MCF 10A (cell line): Measurements from ENCODE around the gene SNAP91. TPM values are rescaled to one million over a fixed set of nuclear protein-coding genes. Genes with fewer than 3 reads are reported as not detected.
A peak's percentile ranks its signal among the peaks of the same experiment; 100 is the strongest.

Experiments used
- BruUV-seq: library from RNA; stranded (reverse); fragments of 400-500 nt; replicated peaks from 2 replicates; lab custom pipeline; 2021; lab: Mats Ljungman, UMichigan
- CTCF ChIA-PET: fragments of 300-600 bp; sonication (Branson Sonifier 250); formaldehyde crosslinking; extraction: SDS; loops from one replicate; lab custom pipeline; 2021; ENCODE audit warnings: antibody characterized with exemption, inconsistent platforms; lab: Yijun Ruan, JAX
- POLR2A ChIA-PET: fragments of 300-600, 350-650 bp; sonication (Branson Sonifier 250); formaldehyde crosslinking; extraction: SDS; loops from one replicate; lab custom pipeline; 2020; ENCODE audit warnings: antibody characterized with exemption, inconsistent platforms; lab: Yijun Ruan, JAX
- DNase-seq: peaks from one replicate; pipeline ENCODE4 v3.0.0-alpha.2; 2018; ENCODE audit not compliant: unreplicated experiment
- H3K27ac Mint-ChIP-seq: one replicate; pipeline ENCODE4 v1.8.0; 2022; ENCODE audit warnings: mild to moderate bottlenecking, low read depth, mixed read lengths; ENCODE audit not compliant: unreplicated experiment
- H3K27me3 Mint-ChIP-seq: one replicate; pipeline ENCODE4 v1.8.0; 2022; ENCODE audit warnings: mixed read lengths; ENCODE audit not compliant: insufficient read depth, unreplicated experiment
- H3K36me3 Mint-ChIP-seq: one replicate; pipeline ENCODE4 v1.8.0; 2022; ENCODE audit warnings: mild to moderate bottlenecking, moderate library complexity, mixed read lengths; ENCODE audit not compliant: insufficient read depth, unreplicated experiment
- H3K4me1 Mint-ChIP-seq: one replicate; pipeline ENCODE4 v1.8.0; 2022; ENCODE audit warnings: mixed read lengths; ENCODE audit not compliant: insufficient read depth, unreplicated experiment
- H3K4me3 Mint-ChIP-seq: one replicate; pipeline ENCODE4 v1.8.0; 2022; ENCODE audit warnings: mild to moderate bottlenecking, moderate library complexity, mixed read lengths; ENCODE audit not compliant: unreplicated experiment
- H3K9me3 Mint-ChIP-seq: one replicate; pipeline ENCODE4 v1.8.0; 2022; ENCODE audit warnings: mixed read lengths; ENCODE audit not compliant: unreplicated experiment
- CTCF ChIP-seq: fragments of 200-600 bp; IDR thresholded peaks from one replicate; pipeline ENCODE4 v1.8.0; 2022; ENCODE audit warnings: antibody characterized with exemption, mild to moderate bottlenecking; ENCODE audit not compliant: unreplicated experiment
- intact Hi-C: fragments of 100-400 bp; cut with micrococcal nuclease; formaldehyde crosslinking; loops from 2 replicates; pipeline ENCODE4 v1.14.1; 2022
- total RNA-seq: library from RNA; stranded (reverse); gene quantifications from 2 replicates; pipeline ENCODE4 v1.2.3, GENCODE V29; 2022

Gene SNAP91
- total RNA-seq, 1 experiment from 2014 or later, result not detected

- no peak overlapping the region for H3K4me3 Mint-ChIP-seq
- peak; percentile 11 for DNase-seq
- intact Hi-C loops, result no loop called here
- no peaks in the 10 kb centered on the region for H3K9me3 Mint-ChIP-seq
- H3K27me3 Mint-ChIP-seq, result peaks cover 14% of the 10 kb centered on the region
- no peaks in the 10 kb centered on the region for H3K36me3 Mint-ChIP-seq
- H3K27ac Mint-ChIP-seq, result no peak overlapping the region
- H3K4me1 Mint-ChIP-seq, result no peaks in the 10 kb centered on the region
- no peak for TF ChIP-seq CTCF
- ChIA-PET POLR2A (interaction anchor here (0.6 kb wide), 2 partner anchors 308 to 335 kb away, joined by 3 read pairs; no protein-coding TSS in a partner anchor), CTCF (interaction anchor here (0.6 to 3.4 kb wide), 9 partner anchors 8 to 640 kb away, joined by 3 to 37 read pairs (median 3); no protein-coding TSS in a partner anchor)
- no TSS peak for BruUV-seq
These were observed 190.0 kb downstream of the SNAP91 start for GRCh38 chr6:83518816-83519480.

DNA sequence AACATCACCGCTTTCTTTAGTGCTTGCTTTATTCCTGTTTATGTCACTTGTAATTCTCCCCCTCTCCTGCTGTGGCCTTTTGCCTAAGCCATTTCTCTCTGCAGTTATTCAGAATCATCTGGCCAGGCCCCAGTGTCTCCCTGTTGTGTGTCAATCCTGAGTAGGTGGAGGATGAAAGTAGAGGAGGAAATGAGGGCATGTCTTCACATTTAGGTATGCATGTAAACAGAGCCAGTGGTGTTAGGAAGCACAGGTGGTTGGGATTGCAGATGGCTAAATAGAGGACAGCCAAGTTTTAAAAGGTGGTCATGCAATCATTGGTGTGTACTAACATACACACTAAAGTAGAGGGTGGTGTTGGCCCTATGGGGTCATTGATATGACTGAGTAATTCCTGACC, 191.4 kb downstream of the SNAP91 start:
- H3K27ac Mint-ChIP-seq, result no peak overlapping the region
- no TSS peak for BruUV-seq
- no peak for DNase-seq
- ChIA-PET CTCF (no interaction called here), POLR2A (interaction anchor here (0.7 kb wide), 1 partner anchor 446 kb away, joined by 3 read pairs; no protein-coding TSS in a partner anchor)
- no peaks in the 10 kb centered on the region for H3K36me3 Mint-ChIP-seq
- no peak for TF ChIP-seq CTCF
- H3K27me3 Mint-ChIP-seq, result no peaks in the 10 kb centered on the region
- no peak overlapping the region for H3K4me3 Mint-ChIP-seq
- intact Hi-C loops, result no loop called here
- H3K4me1 Mint-ChIP-seq, result no peaks in the 10 kb centered on the region
- no peaks in the 10 kb centered on the region for H3K9me3 Mint-ChIP-seq

DNA sequence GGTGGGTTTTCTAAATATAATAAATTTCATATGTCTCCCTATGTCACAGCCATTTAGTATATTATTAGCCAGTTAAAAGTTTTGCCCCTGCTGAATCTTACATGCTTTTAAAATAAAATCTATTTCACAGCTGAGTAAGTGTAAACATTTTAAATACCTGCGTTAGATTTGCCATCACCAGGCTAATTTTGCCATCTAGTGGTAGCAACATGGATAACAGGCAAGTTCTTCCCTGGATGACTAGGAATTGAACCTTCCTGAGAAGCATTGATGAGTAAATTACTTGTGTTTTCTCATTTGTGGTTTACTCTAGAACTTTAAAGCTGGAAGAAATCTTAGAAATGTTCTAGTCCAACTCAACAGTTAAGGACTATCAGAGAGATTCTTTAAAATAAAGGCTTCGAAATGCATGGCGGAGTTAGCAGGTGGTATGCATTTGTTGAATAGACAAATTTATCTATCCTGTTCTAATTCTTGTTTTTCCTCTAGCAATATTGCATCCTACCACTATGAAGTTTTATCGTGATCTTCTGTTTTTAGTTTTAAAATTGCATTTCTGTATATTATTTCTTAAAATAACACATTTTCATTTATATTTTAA, 193.9 kb downstream of the SNAP91 start:
- Mint-ChIP-seq H3K27me3 (no peaks in the 10 kb centered on the region), H3K36me3 (no peaks in the 10 kb centered on the region), H3K9me3 (no peaks in the 10 kb centered on the region), H3K4me1 (peaks cover 6% of the 10 kb centered on the region), H3K27ac (no peak overlapping the region), H3K4me3 (no peak overlapping the region)
- ChIA-PET POLR2A (interaction anchor here (1.0 to 1.8 kb wide), 2 partner anchors 292 to 294 kb away, joined by 3 to 5 read pairs; no protein-coding TSS in a partner anchor), CTCF (interaction anchor here (0.6 to 8.1 kb wide), 35 partner anchors 9 to 1142 kb away, joined by 3 to 397 read pairs (median 4); partner anchors contain the start of genes DOP1A and UBE3D)
- TF ChIP-seq CTCF, result peak; percentile 81
- intact Hi-C loops, result loop anchor here (1.0 to 5.0 kb wide), 3 partner anchors 83 to 448 kb away; partner anchors contain the start of genes DOP1A and ME1
- no TSS peak for BruUV-seq
- peak; percentile 71 for DNase-seq

DNA sequence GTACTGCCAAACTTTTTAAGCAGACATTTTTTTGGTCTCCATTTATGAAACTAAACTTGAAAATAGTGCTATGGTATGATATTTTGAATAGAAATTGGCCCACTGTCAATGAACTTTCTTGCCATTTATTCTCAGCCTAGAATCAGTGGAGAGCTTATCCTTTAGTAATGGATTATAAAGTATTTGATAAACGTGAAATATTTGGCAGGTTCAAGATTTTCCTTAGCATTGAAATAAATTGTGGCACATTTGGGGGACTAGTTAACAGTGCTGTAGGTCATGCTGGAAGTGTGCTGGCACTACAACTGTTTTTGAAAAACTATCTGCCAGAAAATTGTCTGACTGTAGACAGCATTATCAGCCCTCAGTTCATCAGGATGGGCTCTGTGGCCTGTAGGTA, 194.4 kb downstream of the SNAP91 start:
- H3K4me1 Mint-ChIP-seq, result peaks cover 6% of the 10 kb centered on the region
- H3K36me3 Mint-ChIP-seq, result no peaks in the 10 kb centered on the region
- CTCF ChIA-PET, result interaction anchor here (0.6 to 8.1 kb wide), 35 partner anchors 10 to 1263 kb away, joined by 3 to 397 read pairs (median 4); partner anchors contain the start of genes DOP1A and UBE3D
- BruUV-seq, result no TSS peak
- intact Hi-C loops, result loop anchor here (5.0 kb wide), 1 partner anchor 82 kb away; the partner anchor contains the start of gene ME1
- POLR2A ChIA-PET, result interaction anchor here (1.0 to 1.8 kb wide), 3 partner anchors 96 to 293 kb away, joined by 3 to 6 read pairs (median 5); no protein-coding TSS in a partner anchor
- TF ChIP-seq CTCF, result no peak
- no peak overlapping the region for H3K27ac Mint-ChIP-seq
- no peaks in the 10 kb centered on the region for H3K27me3 Mint-ChIP-seq
- no peak for DNase-seq
- no peak overlapping the region for H3K4me3 Mint-ChIP-seq
- no peaks in the 10 kb centered on the region for H3K9me3 Mint-ChIP-seq
